C4-2B (cell line): ENCODE measurements around the gene ISG20L2.
A peak's percentile ranks its signal among the peaks of the same experiment; 100 is the strongest.

Source experiments
- ZFX ChIP-seq: fragments of 450-650 bp; IDR thresholded peaks from 2 replicates; pipeline ENCODE4 v1.6.1; 2017
- TF ChIP-seq, protein P1 (sequence below): fragments of 450-650 bp; conservative IDR thresholded peaks from 2 replicates; pipeline ENCODE4 v1.5.1; 2017; ENCODE audit warnings: mild to moderate bottlenecking

DNA sequence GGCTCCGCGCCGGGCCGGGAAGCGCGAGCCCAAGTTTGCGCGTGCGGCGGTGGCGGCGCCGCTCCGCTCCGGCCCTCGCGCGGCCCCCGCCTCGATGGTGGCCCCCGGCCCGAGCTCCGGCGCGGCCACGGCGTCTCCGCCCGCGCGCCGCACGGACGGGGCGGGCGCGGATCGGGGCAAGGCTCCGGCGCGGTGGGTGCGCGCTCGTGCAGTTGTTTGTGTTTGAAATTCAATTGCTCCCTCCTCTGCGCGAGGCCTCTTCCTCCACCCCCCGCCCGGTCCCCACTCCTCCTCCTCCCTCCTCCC is 22.8 kb upstream of the ISG20L2 start, which contains the start of gene HDGF:
- peak; percentile 76 for TF ChIP-seq ZFX
- TF ChIP-seq, protein P1, sequence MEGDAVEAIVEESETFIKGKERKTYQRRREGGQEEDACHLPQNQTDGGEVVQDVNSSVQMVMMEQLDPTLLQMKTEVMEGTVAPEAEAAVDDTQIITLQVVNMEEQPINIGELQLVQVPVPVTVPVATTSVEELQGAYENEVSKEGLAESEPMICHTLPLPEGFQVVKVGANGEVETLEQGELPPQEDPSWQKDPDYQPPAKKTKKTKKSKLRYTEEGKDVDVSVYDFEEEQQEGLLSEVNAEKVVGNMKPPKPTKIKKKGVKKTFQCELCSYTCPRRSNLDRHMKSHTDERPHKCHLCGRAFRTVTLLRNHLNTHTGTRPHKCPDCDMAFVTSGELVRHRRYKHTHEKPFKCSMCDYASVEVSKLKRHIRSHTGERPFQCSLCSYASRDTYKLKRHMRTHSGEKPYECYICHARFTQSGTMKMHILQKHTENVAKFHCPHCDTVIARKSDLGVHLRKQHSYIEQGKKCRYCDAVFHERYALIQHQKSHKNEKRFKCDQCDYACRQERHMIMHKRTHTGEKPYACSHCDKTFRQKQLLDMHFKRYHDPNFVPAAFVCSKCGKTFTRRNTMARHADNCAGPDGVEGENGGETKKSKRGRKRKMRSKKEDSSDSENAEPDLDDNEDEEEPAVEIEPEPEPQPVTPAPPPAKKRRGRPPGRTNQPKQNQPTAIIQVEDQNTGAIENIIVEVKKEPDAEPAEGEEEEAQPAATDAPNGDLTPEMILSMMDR = no peak
